GM21723 (cell line): ENCODE measurements around the gene MAP2K5.

Experiments
- ATAC-seq: cut with Tn5 transposase; IDR thresholded peaks from one replicate; pipeline ENCODE4 v1.9.1; 2021; ENCODE audit warnings: mild to moderate bottlenecking, moderate library complexity; ENCODE audit not compliant: unreplicated experiment

MAP2K5 gene

DNA sequence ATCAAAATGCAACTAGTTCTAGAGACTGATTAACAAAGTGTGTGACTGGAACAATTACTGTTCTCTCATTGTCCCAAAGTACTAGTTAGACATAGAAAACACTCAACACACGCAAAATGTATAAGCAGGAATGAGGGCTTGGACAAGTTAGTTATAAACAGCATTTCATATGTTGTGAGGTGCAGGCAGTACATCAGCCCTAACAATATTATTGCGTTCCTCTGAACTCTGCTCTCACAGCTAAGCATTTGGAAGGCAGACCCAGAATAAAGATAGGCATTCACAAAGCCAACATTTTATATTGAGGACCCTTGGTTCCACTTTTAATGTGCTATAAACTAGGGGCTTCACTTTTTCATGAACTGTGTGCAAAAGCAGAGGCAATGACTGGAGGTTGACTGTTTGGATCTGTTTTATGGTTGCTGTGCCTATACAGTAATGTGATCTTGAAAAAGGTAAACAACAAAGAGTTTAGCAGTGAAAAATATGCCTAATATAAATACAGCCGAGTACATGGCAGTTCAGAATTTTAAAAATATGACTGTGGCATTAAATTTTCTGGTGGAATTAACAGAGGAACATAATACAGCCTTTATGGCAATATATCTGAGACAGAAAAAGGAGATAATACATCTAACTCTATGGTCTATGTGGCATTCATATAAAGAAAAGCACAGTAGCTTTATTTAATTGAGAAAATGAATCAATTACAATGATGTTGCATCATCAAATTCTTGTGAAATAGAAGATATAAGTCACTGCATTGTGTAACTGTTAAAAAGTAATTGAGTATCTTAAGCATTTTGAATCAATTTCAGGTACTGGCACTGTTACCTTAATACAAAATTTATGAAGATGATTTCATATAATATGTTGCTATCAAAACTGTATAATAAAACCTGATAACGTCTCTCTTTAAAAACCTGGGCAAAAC, 202.8 kb downstream of the MAP2K5 start:
- ATAC-seq, result no peak

- no peak for ATAC-seq
Observed at GRCh38 chr15:67746022-67746421, 203.5 kb downstream of the MAP2K5 start.

DNA sequence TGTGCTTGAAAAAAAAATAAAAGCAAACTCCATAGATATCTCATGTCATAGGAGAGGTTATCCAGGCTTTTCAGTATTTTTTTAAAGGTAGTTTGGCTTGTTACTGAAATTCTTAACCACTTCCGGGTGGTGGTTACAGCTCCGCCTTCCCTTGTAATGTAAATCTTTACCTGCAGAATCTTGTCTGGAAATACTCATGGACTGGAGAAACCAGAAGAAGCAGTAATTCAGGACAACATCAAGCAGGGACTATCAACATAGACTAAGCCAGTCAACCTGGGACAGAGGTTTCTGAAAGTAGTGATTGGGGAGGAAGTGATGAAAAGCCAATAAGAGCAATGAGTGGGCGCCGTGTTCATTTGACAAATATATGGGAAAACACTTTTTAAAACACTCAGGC, 203.9 kb downstream of the MAP2K5 start:
- ATAC-seq, result no peak

DNA sequence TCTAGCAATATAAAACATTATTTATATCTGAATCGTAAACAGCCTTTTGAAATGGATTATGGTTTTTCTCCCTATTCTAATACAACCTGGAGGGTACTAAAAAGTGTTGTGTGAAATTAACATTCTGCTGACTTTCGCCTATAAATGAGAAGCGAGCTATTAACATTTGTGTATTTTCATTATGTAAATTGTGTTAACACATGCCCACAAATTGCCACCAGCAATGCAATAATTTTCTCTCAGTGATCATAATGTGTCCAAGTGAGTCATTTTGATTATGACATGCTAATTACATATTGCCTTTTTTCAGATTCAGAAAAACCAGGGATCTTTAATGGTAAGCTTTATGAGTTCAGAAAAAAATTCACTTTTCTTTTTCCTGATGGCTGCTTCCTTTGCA, 205.4 kb downstream of the MAP2K5 start:
- no peak for ATAC-seq

DNA sequence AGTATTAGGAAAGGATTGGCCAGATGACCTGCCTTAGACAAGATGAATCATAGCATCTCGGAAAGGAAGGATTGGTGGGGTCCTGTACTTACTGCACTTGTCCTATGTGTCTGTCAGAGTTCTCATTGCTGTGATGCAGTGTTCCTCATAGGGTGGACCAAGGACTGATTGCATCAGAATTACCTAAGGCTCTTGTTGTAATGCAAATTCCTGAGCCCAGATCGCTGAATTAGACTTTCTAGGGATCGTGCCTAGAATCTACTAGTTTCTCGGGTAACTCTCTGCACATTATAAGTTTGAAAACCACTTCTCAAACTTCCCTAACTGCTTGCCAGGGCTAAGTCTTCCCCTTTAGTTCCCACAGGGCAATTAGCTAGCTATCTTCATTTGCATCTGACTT, 207.9 kb downstream of the MAP2K5 start:
- no peak for ATAC-seq

DNA sequence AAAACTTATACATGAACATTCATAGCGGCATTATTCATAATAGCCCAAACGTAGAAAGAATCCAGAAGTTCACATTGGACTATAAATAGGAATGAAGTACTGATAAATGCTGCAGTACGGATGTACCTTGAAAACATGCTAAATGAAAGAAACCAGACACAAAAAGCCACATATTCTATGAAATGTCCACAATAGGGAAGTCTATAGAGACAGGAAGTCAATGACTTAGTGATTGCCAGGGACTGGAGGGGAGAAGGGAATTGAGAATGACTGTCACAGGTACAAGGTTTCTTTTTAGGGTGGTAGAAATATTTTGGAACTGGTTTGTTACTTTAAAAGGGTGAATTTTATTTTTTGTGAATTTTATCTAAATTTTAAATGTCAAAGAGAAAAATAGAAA, 211.4 kb downstream of the MAP2K5 start:
- ATAC-seq, result no peak

- no peak for ATAC-seq
Observed at GRCh38 chr15:67755264-67755663, 212.8 kb downstream of the MAP2K5 start.

- no peak for ATAC-seq
Observed at GRCh38 chr15:67755936-67756335, 213.4 kb downstream of the MAP2K5 start.

- ATAC-seq, result no peak
Observed at GRCh38 chr15:67758619-67759300, 216.3 kb downstream of the MAP2K5 start.

DNA sequence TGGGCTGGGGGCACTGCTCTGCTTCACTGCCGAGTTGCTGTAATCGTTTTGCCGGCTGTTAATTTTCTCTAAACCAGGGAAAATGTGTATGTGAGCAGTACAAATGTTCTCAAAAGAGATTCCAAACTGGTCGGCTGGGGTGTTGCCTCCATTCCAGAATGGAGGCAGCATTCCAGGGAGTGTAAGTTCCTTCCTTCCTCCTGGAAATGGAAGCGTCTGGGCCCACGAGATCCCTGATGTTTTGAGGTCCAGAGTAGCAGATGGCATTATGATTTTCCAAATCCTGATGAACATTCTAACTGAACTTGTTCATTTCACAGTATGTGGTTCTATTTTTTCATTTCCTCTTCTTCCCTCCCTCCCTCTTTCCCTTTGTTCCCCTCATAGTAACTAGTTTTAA, 218.4 kb downstream of the MAP2K5 start:
- no peak for ATAC-seq

GRCh38 chr15:67761343-67761742, 218.8 kb downstream of the MAP2K5 start:
- ATAC-seq, result no peak

- peak; percentile 88 for ATAC-seq
Observed at GRCh38 chr15:67762610-67763368, 220.3 kb downstream of the MAP2K5 start.

GRCh38 chr15:67765701-67766100, 223.2 kb downstream of the MAP2K5 start:
- ATAC-seq, result no peak

DNA sequence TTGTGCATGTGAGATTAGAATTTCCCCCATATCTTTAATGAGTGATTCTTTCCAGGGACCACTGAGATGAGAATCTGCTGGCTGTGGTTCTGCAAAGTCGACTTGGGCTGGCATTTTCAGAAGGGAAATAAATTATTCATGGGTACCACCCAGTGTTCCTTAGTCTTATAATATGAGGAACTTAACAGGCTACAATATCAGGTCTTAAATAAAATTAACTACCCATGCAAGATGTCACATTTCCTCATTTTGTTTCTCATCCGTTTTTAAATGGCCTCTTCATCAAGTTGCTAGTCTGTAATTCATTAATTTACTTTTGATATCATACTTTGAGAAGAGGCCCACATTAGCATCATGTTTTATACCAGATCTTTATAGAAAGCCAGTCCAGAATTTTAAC, 224.5 kb downstream of the MAP2K5 start:
- no peak for ATAC-seq

DNA sequence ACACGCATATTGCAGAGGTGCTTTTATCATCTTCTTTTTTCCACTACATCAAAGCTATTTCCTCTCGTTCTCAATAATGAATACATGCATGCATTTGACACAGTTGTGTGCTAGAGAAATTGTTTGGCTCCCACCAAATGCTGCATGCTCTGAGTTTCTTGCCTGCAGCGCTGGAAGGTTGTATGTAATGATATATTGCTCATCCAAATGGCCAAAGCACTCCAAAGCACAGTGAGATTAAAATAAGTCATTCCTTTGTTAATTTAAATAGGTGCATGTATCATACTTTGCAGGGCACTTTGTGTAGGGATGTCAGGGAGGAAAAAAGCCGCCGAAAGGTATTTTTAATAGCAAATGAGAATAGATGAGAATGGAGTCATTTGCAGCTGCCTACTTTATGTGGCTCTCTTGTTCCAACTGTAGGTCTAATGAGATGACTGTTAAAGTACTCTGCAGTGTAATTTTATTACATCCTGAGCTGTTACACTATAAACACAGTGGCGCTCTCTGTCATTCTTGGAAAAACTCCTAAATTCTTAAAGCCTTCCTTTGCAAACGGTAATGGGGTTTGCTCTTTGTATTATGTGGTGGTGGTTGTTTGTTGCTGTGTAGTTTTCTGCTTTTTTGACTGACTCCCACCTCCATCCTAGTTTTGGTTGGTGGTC, 225.9 kb downstream of the MAP2K5 start:
- ATAC-seq, result no peak

DNA sequence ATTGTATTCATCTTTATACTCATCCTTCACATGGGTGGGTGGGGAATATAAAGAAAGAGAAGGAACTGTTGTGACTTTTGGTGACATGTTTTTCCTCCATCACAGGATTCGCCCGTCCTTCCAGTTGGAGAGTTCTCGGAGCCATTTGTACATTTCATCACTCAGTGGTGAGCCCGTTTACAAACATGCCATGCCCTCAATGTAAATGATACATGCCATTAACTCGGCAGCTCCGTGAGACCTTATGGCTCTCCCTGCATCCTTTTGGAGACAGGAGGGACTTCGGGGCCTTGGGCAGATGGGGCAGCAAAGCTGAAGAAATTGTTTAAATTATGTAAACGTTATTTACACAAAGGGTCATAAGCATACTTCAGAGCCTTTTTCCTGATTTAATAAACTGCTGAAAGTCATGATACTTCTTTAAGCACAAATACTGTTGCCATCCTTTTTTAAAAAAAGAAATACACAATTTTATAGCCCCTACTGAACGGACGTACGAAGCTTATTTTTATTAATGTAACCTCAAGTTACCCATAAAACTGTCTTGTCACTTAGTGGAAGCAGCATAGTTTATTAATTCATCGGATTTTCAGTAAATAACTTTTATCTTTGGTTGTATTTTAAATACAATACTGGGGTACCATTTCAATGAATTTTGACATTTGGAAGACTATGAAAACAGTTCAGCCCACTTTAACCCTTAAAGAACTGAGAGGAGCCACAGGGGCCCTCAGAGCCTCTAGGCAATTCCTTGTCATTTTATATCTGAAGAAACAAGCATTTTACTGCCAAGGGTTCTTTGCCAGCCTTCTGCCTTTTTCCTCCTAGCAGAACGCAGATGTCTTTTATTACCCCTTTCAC, 227.2 kb downstream of the MAP2K5 start:
- ATAC-seq, result no peak

GRCh38 chr15:67770358-67770628, 227.8 kb downstream of the MAP2K5 start:
- ATAC-seq, result no peak

- no peak for ATAC-seq
Observed at GRCh38 chr15:67771189-67771800, 228.8 kb downstream of the MAP2K5 start.

- no peak for ATAC-seq
Observed at GRCh38 chr15:67774626-67775025, 232.1 kb downstream of the MAP2K5 start.

DNA sequence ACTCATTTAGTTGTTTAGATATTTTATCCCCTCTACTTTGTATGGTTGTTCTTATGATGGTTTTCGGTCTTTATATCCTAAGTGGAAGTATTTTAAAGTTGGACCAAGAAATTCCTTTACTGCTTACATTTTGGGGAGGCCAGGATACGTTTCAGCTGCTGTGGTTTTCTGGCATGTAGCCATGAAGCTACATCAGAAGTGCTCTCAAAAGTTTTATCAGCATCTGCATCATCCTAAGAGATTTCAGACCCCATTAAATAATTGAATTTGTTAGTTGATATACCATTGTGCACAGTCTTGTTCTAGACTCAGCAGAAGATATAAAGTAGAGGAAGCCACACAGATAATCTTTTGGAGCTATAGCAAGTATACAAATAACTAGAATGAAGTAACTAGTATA, 232.7 kb downstream of the MAP2K5 start:
- no peak for ATAC-seq
